Bladder microvascular endothelial cell (primary cell): Measurements from ENCODE around the gene SPIN4. TPM values are rescaled to one million over a fixed set of nuclear protein-coding genes. Genes with fewer than 3 reads are reported as not detected.

ENCODE experiments used
- total RNA-seq: library from RNA; depleted of rRNA; stranded (reverse); fragments of >200 nt; gene quantifications from 2 replicates; pipeline ENCODE4 v1.2.3, GENCODE V29; 2014

SPIN4 gene
- total RNA-seq: 2.9 and 6.3 TPM in 2 replicates

GRCh38 chrX:63350941-63351616 is at the start of gene SPIN4:
Gene SPIN4 (minus strand): TSS chrX:63351332. CDS start chrX:63350819, 513 bp downstream.

